ENCODE data around the gene CRYGA.

CRYGA gene

GRCh38 chr2:208174144-208174543, 10.8 kb upstream of the CRYGA start:
- FAIRE-seq: no peak

GRCh38 chr2:208172125-208172524, 8.7 kb upstream of the CRYGA start:
- DNase-seq (ENCODE audit: insufficient read length, low spot score) (no peak), FAIRE-seq (no peak)
- no peak for TF ChIP-seq POLR2AphosphoS5 (IDR thresholded peaks at IDR 0.05; ENCODE audit: low read depth, low read length)
- TF ChIP-seq PAX5 (IDR thresholded peaks at IDR 0.05; ENCODE audit: insufficient read depth, low read length, severe bottlenecking): no peak
- no peak for TF ChIP-seq POU2F2 (IDR thresholded peaks at IDR 0.05; ENCODE audit: low read depth, low read length)
- no peak for TF ChIP-seq SPI1 (IDR thresholded peaks at IDR 0.05; ENCODE audit: low read depth, low read length)
- no peak for TF ChIP-seq TAF1 (IDR thresholded peaks at IDR 0.05; ENCODE audit: low read depth, low read length)
- no peak for TF ChIP-seq POLR2A (IDR thresholded peaks at IDR 0.05; ENCODE audit: low read depth, low read length)

More at GRCh38 chr2:208174144-208174543, 10.8 kb upstream of the CRYGA start:
- TF ChIP-seq POLR2A (IDR thresholded peaks at IDR 0.05; ENCODE audit: low read depth, low read length) (no peak), POU2F2 (IDR thresholded peaks at IDR 0.05; ENCODE audit: low read depth, low read length) (no peak), SPI1 (IDR thresholded peaks at IDR 0.05; ENCODE audit: low read depth, low read length) (no peak)
- DNase-seq (ENCODE audit: insufficient read length, low spot score): no peak

- DNase-seq (ENCODE audit: insufficient read length, low spot score) (no peak), FAIRE-seq (no peak)
Measured at GRCh38 chr2:208164951-208165755, 1.8 kb upstream of the CRYGA start.

GRCh38 chr2:208156439-208156838, 7.0 kb downstream of the CRYGA start:
- TF ChIP-seq SPI1 (IDR thresholded peaks at IDR 0.05; ENCODE audit: low read depth, low read length): no peak
- TF ChIP-seq POU2F2 (IDR thresholded peaks at IDR 0.05; ENCODE audit: low read depth, low read length): no peak
- no peak for TF ChIP-seq POLR2A (IDR thresholded peaks at IDR 0.05; ENCODE audit: low read depth, low read length)
- TF ChIP-seq POLR2AphosphoS5 (IDR thresholded peaks at IDR 0.05; ENCODE audit: low read depth, low read length): no peak
- TF ChIP-seq PAX5 (IDR thresholded peaks at IDR 0.05; ENCODE audit: insufficient read depth, low read length, severe bottlenecking): no peak
- no peak for TF ChIP-seq TAF1 (IDR thresholded peaks at IDR 0.05; ENCODE audit: low read depth, low read length)
- no peak for DNase-seq (ENCODE audit: insufficient read length, low spot score)
- FAIRE-seq: no peak

More at GRCh38 chr2:208164951-208165755, 1.8 kb upstream of the CRYGA start:
- TF ChIP-seq SPI1 (IDR thresholded peaks at IDR 0.05; ENCODE audit: low read depth, low read length) (no peak), POLR2AphosphoS5 (IDR thresholded peaks at IDR 0.05; ENCODE audit: low read depth, low read length) (no peak), TAF1 (IDR thresholded peaks at IDR 0.05; ENCODE audit: low read depth, low read length) (no peak), POLR2A (IDR thresholded peaks at IDR 0.05; ENCODE audit: low read depth, low read length) (no peak), PAX5 (IDR thresholded peaks at IDR 0.05; ENCODE audit: insufficient read depth, low read length, severe bottlenecking) (no peak), POU2F2 (IDR thresholded peaks at IDR 0.05; ENCODE audit: low read depth, low read length) (no peak)

- DNase-seq (ENCODE audit: insufficient read length, low spot score) (no peak), FAIRE-seq (no peak)
- no peak for TF ChIP-seq TAF1 (IDR thresholded peaks at IDR 0.05; ENCODE audit: low read depth, low read length)
- no peak for TF ChIP-seq POU2F2 (IDR thresholded peaks at IDR 0.05; ENCODE audit: low read depth, low read length)
- TF ChIP-seq SPI1 (IDR thresholded peaks at IDR 0.05; ENCODE audit: low read depth, low read length): no peak
- no peak for TF ChIP-seq POLR2AphosphoS5 (IDR thresholded peaks at IDR 0.05; ENCODE audit: low read depth, low read length)
- TF ChIP-seq POLR2A (IDR thresholded peaks at IDR 0.05; ENCODE audit: low read depth, low read length): no peak
- no peak for TF ChIP-seq PAX5 (IDR thresholded peaks at IDR 0.05; ENCODE audit: insufficient read depth, low read length, severe bottlenecking)
Measured at GRCh38 chr2:208153156-208153555, 10.2 kb downstream of the CRYGA start.

GRCh38 chr2:208150956-208151355, 12.4 kb downstream of the CRYGA start:
- TF ChIP-seq SPI1 (IDR thresholded peaks at IDR 0.05; ENCODE audit: low read depth, low read length) (no peak), TAF1 (IDR thresholded peaks at IDR 0.05; ENCODE audit: low read depth, low read length) (no peak), POU2F2 (IDR thresholded peaks at IDR 0.05; ENCODE audit: low read depth, low read length) (no peak), POLR2AphosphoS5 (IDR thresholded peaks at IDR 0.05; ENCODE audit: low read depth, low read length) (no peak), POLR2A (IDR thresholded peaks at IDR 0.05; ENCODE audit: low read depth, low read length) (no peak), PAX5 (IDR thresholded peaks at IDR 0.05; ENCODE audit: insufficient read depth, low read length, severe bottlenecking) (no peak)
- DNase-seq (ENCODE audit: insufficient read length, low spot score) (no peak), FAIRE-seq (no peak)

GRCh38 chr2:208150094-208150493, 13.3 kb downstream of the CRYGA start:
- DNase-seq (ENCODE audit: insufficient read length, low spot score) (no peak), FAIRE-seq (no peak)
- TF ChIP-seq POLR2AphosphoS5 (IDR thresholded peaks at IDR 0.05; ENCODE audit: low read depth, low read length) (no peak), TAF1 (IDR thresholded peaks at IDR 0.05; ENCODE audit: low read depth, low read length) (no peak), POU2F2 (IDR thresholded peaks at IDR 0.05; ENCODE audit: low read depth, low read length) (no peak), PAX5 (IDR thresholded peaks at IDR 0.05; ENCODE audit: insufficient read depth, low read length, severe bottlenecking) (no peak), SPI1 (IDR thresholded peaks at IDR 0.05; ENCODE audit: low read depth, low read length) (no peak), POLR2A (IDR thresholded peaks at IDR 0.05; ENCODE audit: low read depth, low read length) (no peak)

GRCh38 chr2:208148803-208149202, 14.6 kb downstream of the CRYGA start:
- TF ChIP-seq TAF1 (IDR thresholded peaks at IDR 0.05; ENCODE audit: low read depth, low read length) (no peak), POLR2AphosphoS5 (IDR thresholded peaks at IDR 0.05; ENCODE audit: low read depth, low read length) (no peak), SPI1 (IDR thresholded peaks at IDR 0.05; ENCODE audit: low read depth, low read length) (no peak), POU2F2 (IDR thresholded peaks at IDR 0.05; ENCODE audit: low read depth, low read length) (no peak), POLR2A (IDR thresholded peaks at IDR 0.05; ENCODE audit: low read depth, low read length) (no peak), PAX5 (IDR thresholded peaks at IDR 0.05; ENCODE audit: insufficient read depth, low read length, severe bottlenecking) (no peak)
- DNase-seq (ENCODE audit: insufficient read length, low spot score) (no peak), FAIRE-seq (no peak)

- FAIRE-seq: no peak
- TF ChIP-seq TAF1 (IDR thresholded peaks at IDR 0.05; ENCODE audit: low read depth, low read length): no peak
- TF ChIP-seq POU2F2 (IDR thresholded peaks at IDR 0.05; ENCODE audit: low read depth, low read length): no peak
- no peak for TF ChIP-seq POLR2AphosphoS5 (IDR thresholded peaks at IDR 0.05; ENCODE audit: low read depth, low read length)
- TF ChIP-seq PAX5 (IDR thresholded peaks at IDR 0.05; ENCODE audit: insufficient read depth, low read length, severe bottlenecking): no peak
- no peak for TF ChIP-seq POLR2A (IDR thresholded peaks at IDR 0.05; ENCODE audit: low read depth, low read length)
- TF ChIP-seq SPI1 (IDR thresholded peaks at IDR 0.05; ENCODE audit: low read depth, low read length): no peak
- no peak for DNase-seq (ENCODE audit: insufficient read length, low spot score)
Measured at GRCh38 chr2:208147759-208148158, 15.6 kb downstream of the CRYGA start.
